ENCODE data around the gene TNS2.

- no peak for TF ChIP-seq POLR2AphosphoS5 (IDR thresholded peaks at IDR 0.05; ENCODE audit: low read depth, low read length)
- no peak for TF ChIP-seq POLR2A (IDR thresholded peaks at IDR 0.05; ENCODE audit: low read depth, low read length)
These were observed 52.3 kb downstream of the TNS2 start for GRCh38 chr12:53101931-53102781.

Data from GM12891 (cell line).